ENCODE measurements around the gene ZDHHC1.

The ZDHHC1 gene

GRCh38 chr16:67411339-67411738, 4.9 kb downstream of the ZDHHC1 start:
- no peak overlapping the region for H3K27ac ChIP-seq (replicated peaks)
- H3K27me3 ChIP-seq (ENCODE audit: insufficient read depth, poor library complexity, severe bottlenecking): peaks cover 5% of the 10 kb centered on the region
- no peak for DNase-seq (ENCODE audit: low read depth in 1 of 2, low spot score in 1 of 2)
- H3K4me3 ChIP-seq (replicated peaks; ENCODE audit: insufficient read depth, low read length): no peak overlapping the region
- no peak for TF ChIP-seq GABPA (IDR thresholded peaks at IDR 0.05; ENCODE audit: low read depth)
- no peak for TF ChIP-seq CTCF (IDR thresholded peaks at IDR 0.05; ENCODE audit: insufficient read depth, low read length)
- no peak for TF ChIP-seq SPI1 (IDR thresholded peaks at IDR 0.05; ENCODE audit: borderline replicate concordance, low read depth)
- TF ChIP-seq, protein P1, sequence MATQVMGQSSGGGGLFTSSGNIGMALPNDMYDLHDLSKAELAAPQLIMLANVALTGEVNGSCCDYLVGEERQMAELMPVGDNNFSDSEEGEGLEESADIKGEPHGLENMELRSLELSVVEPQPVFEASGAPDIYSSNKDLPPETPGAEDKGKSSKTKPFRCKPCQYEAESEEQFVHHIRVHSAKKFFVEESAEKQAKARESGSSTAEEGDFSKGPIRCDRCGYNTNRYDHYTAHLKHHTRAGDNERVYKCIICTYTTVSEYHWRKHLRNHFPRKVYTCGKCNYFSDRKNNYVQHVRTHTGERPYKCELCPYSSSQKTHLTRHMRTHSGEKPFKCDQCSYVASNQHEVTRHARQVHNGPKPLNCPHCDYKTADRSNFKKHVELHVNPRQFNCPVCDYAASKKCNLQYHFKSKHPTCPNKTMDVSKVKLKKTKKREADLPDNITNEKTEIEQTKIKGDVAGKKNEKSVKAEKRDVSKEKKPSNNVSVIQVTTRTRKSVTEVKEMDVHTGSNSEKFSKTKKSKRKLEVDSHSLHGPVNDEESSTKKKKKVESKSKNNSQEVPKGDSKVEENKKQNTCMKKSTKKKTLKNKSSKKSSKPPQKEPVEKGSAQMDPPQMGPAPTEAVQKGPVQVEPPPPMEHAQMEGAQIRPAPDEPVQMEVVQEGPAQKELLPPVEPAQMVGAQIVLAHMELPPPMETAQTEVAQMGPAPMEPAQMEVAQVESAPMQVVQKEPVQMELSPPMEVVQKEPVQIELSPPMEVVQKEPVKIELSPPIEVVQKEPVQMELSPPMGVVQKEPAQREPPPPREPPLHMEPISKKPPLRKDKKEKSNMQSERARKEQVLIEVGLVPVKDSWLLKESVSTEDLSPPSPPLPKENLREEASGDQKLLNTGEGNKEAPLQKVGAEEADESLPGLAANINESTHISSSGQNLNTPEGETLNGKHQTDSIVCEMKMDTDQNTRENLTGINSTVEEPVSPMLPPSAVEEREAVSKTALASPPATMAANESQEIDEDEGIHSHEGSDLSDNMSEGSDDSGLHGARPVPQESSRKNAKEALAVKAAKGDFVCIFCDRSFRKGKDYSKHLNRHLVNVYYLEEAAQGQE (IDR thresholded peaks at IDR 0.05; ENCODE audit: insufficient replicate concordance, low read depth): no peak
- TF ChIP-seq POLR2AphosphoS5 (IDR thresholded peaks at IDR 0.05; ENCODE audit: low read depth): no peak

- no peak for TF ChIP-seq SPI1 (IDR thresholded peaks at IDR 0.05; ENCODE audit: borderline replicate concordance, low read depth)
- TF ChIP-seq GABPA (IDR thresholded peaks at IDR 0.05; ENCODE audit: low read depth): no peak
- TF ChIP-seq, protein P1 (IDR thresholded peaks at IDR 0.05; ENCODE audit: insufficient replicate concordance, low read depth): no peak
- no peak for TF ChIP-seq CTCF (IDR thresholded peaks at IDR 0.05; ENCODE audit: insufficient read depth, low read length)
- no peak for TF ChIP-seq POLR2AphosphoS5 (IDR thresholded peaks at IDR 0.05; ENCODE audit: low read depth)
- H3K4me3 ChIP-seq (replicated peaks; ENCODE audit: insufficient read depth, low read length): no peak overlapping the region
- no peaks in the 10 kb centered on the region for H3K27me3 ChIP-seq (ENCODE audit: insufficient read depth, poor library complexity, severe bottlenecking)
- no peak for DNase-seq (ENCODE audit: low read depth in 1 of 2, low spot score in 1 of 2)
- no peak overlapping the region for H3K27ac ChIP-seq (replicated peaks)
Observed at GRCh38 chr16:67409631-67410030, 6.6 kb downstream of the ZDHHC1 start.

DNA sequence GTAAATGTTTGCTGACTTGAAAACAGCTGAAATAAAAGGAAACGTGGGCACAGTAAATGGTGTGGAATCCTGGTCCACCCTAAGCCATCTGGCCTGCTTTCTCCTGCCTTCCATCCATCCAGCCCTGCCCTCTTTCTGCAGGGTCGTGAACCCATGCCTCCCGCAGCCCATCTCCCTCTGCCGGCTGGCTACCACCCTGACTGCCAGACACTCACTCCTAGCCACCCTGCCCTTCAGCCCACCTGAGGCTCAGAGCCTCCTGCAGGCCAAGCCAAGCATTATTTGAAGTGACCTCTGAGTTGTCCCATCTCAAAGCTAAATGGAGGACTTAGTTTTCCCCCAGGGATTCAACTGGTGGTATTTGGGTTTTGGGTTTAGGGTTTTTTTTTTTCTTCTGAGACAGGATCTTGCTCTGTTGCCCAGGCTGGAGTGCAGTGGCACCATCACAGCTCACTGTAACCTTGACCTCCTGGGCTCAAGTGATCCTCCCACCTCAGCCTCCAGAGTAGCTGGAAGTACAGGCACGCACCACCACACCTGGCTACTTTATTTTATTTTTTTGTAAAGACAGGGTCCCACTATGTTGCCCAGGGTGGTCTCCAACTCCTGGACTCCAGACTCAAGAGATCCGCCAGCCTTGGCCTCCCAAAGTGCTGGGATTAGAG, 8.4 kb downstream of the ZDHHC1 start:
- TF ChIP-seq GABPA (IDR thresholded peaks at IDR 0.05; ENCODE audit: low read depth): no peak
- TF ChIP-seq, protein P1 (IDR thresholded peaks at IDR 0.05; ENCODE audit: insufficient replicate concordance, low read depth): no peak
- no peak for TF ChIP-seq CTCF (IDR thresholded peaks at IDR 0.05; ENCODE audit: insufficient read depth, low read length)
- no peak for TF ChIP-seq SPI1 (IDR thresholded peaks at IDR 0.05; ENCODE audit: borderline replicate concordance, low read depth)
- TF ChIP-seq POLR2AphosphoS5 (IDR thresholded peaks at IDR 0.05; ENCODE audit: low read depth): no peak
- Histone ChIP-seq H3K27me3 (ENCODE audit: insufficient read depth, poor library complexity, severe bottlenecking) (no peaks in the 10 kb centered on the region), H3K27ac (replicated peaks) (no peak overlapping the region), H3K4me3 (replicated peaks; ENCODE audit: insufficient read depth, low read length) (no peak overlapping the region)
- DNase-seq (ENCODE audit: low read depth in 1 of 2, low spot score in 1 of 2): no peak
